GM19043 (cell line): ENCODE results near the gene NBAS.
"Not testable (repeated sequence)": the region's sequence is repeated elsewhere in the genome, so short reads cannot be mapped to it uniquely, and the experiment has no call there.

ENCODE experiments used
- ATAC-seq: cut with Tn5 transposase; IDR thresholded peaks from one replicate; pipeline ENCODE4 v1.9.1; 2021; ENCODE audit warnings: low read depth; ENCODE audit not compliant: unreplicated experiment

NBAS gene

GRCh38 chr2:15533860-15534480 lies 27.2 kb downstream of the NBAS start:
- ATAC-seq: no peak

- no peak for ATAC-seq
These were observed 28.1 kb downstream of the NBAS start for GRCh38 chr2:15532996-15533395.

GRCh38 chr2:15531095-15531854 lies 29.9 kb downstream of the NBAS start:
- ATAC-seq: no peak

- ATAC-seq: no peak
These were observed 33.9 kb downstream of the NBAS start for GRCh38 chr2:15527074-15527739.

- no peak for ATAC-seq
These were observed 39.4 kb downstream of the NBAS start for GRCh38 chr2:15521641-15522181.

- no peak for ATAC-seq
These were observed 40.8 kb downstream of the NBAS start for GRCh38 chr2:15520346-15520745.

GRCh38 chr2:15518759-15519158 lies 42.4 kb downstream of the NBAS start:
- ATAC-seq: not testable (repeated sequence)

GRCh38 chr2:15517793-15518192 lies 43.3 kb downstream of the NBAS start:
- ATAC-seq: no peak

- ATAC-seq: no peak
These were observed 49.4 kb downstream of the NBAS start for GRCh38 chr2:15511686-15512085.

- ATAC-seq: no peak
These were observed 50.6 kb downstream of the NBAS start for GRCh38 chr2:15510552-15510951.

GRCh38 chr2:15510131-15510530 lies 51.0 kb downstream of the NBAS start:
- no peak for ATAC-seq

GRCh38 chr2:15507697-15508096 lies 53.4 kb downstream of the NBAS start:
- no peak for ATAC-seq

- ATAC-seq: no peak
These were observed 54.1 kb downstream of the NBAS start for GRCh38 chr2:15507061-15507460.

GRCh38 chr2:15506229-15506819 lies 54.8 kb downstream of the NBAS start:
- no peak for ATAC-seq

GRCh38 chr2:15504882-15505663 lies 56.1 kb downstream of the NBAS start:
- no peak for ATAC-seq

- ATAC-seq: not testable (repeated sequence)
These were observed 61.9 kb downstream of the NBAS start for GRCh38 chr2:15499251-15499650.

GRCh38 chr2:15498554-15498953 lies 62.6 kb downstream of the NBAS start:
- ATAC-seq: no peak

- no peak for ATAC-seq
These were observed 66.3 kb downstream of the NBAS start for GRCh38 chr2:15494877-15495276.

- ATAC-seq: no peak
These were observed 68.3 kb downstream of the NBAS start for GRCh38 chr2:15492773-15493325.

- no peak for ATAC-seq
These were observed 74.4 kb downstream of the NBAS start for GRCh38 chr2:15486770-15487169.
